HG03558 (cell line): ENCODE results near the gene SLC29A3.
A peak's percentile ranks its signal among the peaks of the same experiment; 100 is the strongest.

Source experiments
- ATAC-seq: cut with Tn5 transposase; IDR thresholded peaks from one replicate; pipeline ENCODE4 v1.9.1; 2021; ENCODE audit warnings: moderate number of reproducible peaks; ENCODE audit not compliant: unreplicated experiment; ENCODE audit errors: extremely low read depth

SLC29A3 gene

DNA sequence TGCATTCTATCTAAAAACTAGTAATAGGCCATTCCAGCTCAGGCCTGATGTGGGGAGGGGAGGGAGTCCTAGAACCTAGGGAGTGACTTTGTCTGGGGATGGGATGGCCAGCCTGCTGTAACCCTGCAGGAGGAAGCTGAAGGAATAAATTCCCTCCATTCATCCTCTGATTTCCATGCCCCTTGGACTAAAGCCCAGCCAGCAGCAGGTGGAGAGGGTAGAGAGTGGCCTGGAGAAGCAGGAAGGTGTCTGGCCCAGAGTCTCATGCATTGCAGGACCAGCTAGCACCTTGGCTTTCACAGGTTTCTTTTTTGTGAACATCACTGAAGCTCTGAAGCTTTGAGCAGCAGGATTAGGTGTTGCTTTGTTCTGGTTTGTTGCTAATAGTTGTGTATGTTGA is 44.9 kb downstream of the SLC29A3 start:
- ATAC-seq: no peak

DNA sequence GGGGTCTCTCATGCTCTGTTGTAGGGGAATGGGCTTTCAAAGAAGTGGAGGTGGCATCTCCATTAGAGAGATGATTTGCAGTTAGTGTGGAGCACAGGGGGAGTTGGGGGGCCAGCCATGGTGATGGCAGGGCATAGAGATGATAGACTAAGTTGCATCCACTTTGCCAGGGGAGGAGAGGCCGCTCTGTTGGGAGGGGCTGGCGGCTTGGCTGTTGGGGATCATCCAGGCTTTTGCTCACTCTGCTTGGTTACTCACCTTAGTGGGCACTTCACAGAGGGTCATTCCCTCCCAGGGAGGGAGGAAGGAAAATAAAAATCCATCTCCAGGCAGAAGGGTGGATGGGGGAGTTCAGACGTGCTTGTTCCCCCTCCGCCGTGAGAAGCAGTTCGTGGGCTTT is 46.3 kb downstream of the SLC29A3 start:
- no peak for ATAC-seq

DNA sequence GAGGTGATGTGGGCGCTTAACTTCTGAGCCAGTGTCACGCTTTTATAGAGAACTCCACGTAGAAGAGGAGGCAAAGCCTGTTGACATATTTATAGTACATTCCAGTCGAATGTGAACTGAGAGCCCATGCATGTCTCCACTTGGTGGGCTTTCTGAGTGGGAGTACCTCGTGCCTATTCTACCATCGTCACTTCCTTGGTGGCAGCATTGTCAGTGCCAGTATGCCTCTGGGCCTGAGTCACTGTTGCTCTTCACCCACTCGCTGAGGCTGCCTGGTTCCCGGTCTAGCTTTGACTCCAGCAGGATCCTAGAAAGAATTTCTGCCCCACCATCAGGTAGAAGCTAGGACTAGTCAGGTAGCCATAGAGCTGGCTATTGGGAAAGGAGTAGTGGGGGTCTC is 47.6 kb downstream of the SLC29A3 start:
- no peak for ATAC-seq

DNA sequence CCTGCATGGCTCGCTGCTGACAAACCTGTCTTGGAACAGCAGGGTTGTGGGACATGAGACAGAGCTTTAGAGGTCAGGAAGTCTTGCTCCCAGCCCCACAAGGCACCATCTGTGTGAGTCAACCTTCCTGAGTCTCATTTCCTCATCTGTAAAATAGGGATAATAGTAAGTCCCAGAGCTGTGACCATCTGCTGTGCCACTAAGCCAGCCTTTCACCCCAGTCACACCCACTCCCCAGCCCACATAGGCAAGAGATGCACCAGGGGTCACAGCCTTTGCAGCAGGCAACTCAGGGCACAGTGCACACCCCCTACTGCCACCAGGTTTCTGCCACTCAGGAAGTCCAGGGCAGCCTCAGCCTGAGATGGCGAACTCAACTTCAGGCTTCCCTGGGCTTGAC is 48.2 kb downstream of the SLC29A3 start:
- no peak for ATAC-seq

DNA sequence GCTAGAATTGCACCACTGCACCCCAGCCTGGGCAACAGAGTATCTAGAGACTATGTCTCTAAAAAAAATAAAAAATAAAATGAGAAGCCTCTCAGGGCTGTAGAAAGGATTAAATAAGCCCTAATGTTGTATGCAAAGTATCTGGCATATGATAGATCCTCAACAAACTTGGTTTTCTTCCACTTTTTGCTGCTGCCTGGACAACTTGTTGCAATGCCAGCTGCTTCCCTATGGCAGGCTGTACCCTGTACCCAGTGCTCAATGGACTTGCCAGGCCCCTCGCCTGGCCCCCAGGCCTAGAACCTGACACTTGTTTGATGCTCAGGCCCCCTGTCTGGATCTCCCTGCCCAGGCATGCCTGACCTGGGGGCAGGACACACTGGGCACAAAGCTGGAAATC is 49.1 kb downstream of the SLC29A3 start:
- ATAC-seq: no peak

DNA sequence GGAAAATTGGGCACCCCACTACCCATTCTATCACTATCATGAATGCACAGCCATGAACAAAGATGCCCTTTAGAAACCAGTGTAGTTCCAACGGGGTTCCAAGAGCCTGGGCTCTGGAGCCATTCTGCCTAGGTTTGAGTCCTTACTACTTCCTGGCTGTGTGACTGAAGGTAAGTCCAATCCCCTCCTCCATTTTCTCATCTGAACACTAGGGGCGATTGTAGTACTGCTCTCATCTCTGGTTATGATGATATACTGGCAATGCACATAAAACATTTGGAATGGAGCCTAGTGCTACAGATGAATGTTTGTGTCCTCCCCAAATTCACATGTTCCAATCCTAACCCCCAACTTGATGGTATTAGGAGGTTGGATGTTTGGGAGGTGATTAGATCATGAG is 49.6 kb downstream of the SLC29A3 start:
- no peak for ATAC-seq

DNA sequence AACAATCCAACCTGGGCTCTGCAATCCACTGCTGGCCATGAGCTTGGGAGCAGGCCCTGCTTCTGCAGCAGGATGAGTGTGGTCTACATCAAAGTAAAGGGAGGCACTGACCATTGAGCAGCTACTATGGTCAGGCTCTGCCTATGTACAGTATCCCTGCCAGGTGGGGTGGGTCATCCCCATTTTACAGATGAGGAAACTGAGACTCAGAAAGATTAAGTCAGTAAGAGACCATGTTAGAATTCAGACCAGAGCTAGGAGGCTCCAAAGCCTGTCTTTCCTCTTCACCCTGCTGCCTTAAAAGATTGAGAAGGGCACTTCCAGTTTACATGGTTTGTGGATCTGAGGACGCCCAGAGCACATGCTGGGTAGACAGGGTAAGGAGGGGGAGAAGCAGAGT is 50.5 kb downstream of the SLC29A3 start:
- ATAC-seq: no peak

DNA sequence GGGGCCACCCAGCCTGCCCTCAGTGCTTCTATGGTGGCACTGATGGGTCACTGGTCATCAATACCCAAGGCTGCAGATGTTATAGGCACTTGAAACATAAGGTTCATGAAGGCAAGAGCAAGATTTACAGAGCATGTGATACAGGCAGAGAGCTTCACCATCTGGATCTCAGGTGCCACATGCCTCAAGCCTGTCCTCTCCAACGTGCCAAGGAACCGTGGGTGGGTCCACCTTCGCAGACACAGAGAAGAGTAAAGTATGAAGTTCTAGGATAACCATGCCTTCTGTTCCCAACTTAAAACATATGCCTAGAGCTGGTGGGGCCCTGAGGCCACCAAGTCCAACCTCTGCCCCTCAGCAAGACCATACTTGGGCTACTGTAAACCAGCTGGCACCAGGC is 51.0 kb downstream of the SLC29A3 start:
- no peak for ATAC-seq

DNA sequence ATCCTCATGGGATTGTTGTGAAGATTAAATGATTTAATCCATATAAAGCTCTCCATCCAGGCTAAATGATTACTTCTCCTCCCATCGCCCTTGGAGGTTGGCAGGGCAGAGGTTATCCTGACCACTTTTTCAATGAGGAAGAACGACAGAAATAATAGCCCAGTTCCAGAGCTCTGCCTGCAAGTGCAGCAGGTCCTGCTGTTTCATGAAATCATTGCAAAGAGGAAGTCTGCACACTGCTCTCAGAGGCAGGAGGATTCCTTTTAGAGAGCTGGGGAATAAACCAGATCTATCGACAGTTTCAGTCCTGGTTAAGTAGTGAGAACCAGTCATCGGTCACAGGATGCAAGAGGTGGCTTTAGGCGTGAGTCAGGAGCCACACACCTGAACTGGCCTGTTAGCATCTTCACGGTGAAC is 52.7 kb downstream of the SLC29A3 start:
- ATAC-seq: no peak

DNA sequence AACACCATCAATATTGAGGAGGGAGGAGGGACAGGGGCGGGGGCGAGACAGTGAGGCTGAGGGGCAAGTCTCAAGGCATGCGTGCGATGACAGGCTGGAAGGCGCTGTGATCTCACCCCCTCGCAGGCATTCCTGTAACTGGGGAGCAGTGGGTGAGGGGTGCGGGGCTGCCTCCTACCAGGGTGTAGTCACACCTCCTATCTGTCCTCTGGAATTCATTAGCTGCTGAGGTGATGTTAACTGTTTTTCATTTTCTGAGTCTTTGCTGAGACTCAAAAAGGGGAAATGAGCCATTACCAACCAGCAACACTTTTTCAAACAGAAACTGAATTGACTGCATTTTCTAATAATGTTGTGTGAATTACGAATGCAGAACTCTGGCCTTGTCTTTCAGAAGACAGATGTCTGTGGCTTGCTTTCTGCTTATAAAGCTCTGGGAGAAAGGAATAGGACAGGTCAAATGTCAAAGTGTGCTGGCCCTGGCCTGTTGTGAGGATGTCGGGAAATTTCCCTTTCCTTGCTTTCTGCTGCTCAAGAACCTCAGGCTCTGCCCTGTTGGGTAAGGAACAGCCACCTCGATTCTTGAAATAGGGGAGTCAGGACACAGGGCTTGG is 53.9 kb downstream of the SLC29A3 start:
- peak; percentile 37 for ATAC-seq

DNA sequence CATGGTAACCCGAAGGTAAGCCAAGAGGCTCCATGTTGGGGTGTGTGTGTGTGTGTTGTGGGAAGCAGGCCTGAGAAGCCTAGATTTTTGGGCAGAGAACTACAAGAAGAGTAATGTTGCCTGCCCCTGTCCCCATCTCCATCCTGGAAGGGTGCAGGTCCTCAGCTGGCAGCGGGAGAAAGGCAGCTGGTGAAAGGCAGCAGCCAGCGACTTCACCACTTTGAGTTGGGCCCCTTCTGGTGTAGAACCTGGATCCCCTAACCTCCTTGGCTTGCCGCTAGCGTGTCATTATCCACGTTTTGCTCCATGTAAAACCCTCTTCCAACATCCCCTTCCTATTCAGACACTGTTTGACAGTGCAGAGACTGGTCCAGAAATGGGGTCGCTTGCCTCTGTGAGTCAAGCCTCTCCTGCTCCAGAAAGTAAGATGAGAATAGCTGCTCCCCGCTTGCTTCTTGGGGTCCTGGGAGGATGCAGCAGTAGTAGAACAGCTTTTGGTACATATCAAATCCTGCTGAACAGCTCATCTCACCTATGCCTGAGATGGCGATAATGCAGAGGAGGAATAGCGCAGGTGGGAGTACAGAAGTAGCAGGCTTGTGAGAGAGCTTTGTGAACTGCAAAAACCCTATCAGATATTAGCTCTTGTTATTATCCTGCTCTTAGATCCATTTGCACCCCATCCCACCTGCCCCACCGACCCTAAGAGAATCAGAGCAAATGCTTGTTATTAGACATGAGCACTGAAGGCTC is 55.6 kb downstream of the SLC29A3 start:
- ATAC-seq: no peak

DNA sequence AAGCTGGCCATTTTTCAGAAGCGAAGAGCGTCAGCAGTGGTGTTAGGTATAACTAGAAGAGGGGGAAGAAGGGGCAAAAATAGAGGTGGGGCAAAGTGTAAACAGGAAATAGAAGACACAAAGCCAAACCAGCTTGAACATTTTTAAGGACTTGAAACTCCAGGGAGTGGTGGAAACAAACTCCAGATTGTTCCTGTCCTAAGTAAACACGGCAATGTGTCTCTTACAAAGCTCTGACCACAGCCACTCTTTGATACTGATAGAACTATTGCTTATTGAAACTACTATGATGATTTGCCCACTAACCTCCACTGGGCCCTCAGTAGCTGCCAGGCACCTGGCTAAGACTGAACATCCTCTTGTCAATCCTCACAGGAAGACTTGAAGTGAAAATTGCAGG is 56.9 kb downstream of the SLC29A3 start:
- ATAC-seq: no peak

DNA sequence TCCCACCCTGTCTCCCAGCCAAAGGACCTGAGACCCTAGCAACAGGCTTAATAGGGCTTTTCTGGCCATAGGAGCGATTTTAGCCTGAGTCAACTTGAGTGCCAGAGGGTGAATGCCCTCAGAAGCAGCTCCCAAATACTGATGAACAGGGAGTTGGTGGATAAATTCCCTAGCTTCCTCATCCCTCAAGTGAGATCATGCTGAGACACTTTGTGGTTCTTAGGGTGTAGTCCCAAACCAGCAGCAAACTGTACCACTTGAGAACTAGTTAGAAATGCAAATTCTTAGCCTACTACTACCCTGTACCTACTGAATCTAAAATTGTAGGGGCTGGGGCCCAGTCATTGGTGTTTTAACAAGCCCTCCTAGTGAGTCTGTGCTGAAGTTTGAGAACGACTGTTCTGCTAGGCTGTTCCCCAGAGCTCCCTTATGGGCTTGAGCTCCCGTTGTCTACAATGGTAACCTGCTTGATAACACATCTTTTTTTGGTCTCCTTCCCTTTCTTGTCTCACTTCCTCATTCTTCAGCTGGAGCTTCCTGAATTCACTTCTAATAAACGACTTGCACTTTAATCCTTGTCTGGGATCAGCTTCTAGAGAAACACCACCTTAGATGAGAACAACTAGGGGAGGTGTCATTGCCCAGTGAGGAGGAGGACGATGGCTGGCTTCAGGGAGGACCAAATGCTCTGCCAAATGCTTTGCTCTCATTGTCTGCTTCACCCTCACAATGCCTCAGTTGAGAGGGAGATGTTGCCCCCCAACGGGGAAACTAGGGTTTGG is 59.5 kb downstream of the SLC29A3 start:
- ATAC-seq: no peak

DNA sequence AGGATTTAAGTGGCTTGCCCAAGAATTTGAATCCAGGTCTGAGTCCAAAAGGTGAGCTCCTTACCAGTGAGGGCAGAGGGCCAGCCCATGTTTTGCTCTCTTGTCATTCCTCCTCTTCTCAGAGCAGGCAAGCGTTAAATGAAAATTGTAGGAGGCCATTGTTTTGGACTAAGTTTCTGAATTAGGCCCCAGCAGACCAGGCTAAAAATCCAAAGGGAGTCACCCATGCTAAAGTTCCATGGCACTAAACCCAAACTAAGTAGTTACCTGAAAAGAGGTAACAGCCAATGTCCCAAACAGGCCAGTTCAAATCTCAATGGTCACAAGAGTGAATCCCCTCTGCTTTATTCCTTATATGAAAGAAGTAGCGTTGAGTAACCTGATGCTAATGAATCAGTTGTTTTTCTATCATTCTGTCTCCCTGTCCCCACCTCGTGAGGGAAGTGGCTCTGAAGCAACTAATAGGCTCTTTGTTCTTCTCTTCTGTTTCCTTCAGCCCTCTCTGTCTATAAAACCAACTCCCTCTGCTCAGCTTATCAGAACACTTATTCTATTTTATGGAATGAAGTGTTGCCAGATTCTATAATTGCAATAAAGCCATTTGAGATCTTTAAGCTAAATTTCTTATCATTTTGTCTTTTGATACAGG is 60.2 kb downstream of the SLC29A3 start:
- ATAC-seq: no peak

DNA sequence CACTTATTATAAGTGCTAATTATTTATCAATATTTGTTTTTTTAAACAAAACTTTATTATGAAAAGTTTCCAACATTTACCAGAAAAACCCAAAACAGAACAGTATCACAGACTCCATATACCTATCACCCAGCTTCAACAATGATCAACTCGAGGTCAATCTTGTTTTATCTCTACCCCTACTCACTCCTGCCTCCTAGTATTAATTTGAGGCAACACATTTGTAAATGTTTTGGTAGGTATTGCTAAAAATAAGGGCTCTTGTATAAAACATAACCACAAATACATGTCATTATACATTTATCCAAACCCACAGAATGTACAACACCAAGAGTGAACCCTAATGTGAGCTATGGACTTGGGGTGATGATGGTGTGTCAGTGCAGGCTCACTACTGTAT is 61.8 kb downstream of the SLC29A3 start:
- ATAC-seq: no peak

DNA sequence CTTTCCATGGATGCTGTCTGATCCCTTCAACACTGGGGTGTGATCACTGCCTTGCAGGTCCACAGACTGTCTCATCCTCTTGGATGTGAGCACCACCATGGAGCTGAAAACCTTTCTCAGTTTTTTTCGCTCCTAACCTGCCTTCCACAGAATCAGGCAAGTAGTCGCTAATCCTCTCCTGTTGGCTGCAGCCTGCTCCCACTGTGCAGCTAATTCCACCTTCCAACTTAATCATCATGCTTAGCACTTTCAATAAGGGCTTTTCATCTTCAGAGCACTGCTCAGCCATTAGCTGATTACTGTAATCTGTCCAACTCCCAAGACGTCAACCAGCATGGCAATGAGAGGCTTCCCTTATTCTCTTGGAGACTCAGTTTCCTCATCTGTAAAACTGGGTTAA is 62.6 kb downstream of the SLC29A3 start:
- ATAC-seq: no peak

DNA sequence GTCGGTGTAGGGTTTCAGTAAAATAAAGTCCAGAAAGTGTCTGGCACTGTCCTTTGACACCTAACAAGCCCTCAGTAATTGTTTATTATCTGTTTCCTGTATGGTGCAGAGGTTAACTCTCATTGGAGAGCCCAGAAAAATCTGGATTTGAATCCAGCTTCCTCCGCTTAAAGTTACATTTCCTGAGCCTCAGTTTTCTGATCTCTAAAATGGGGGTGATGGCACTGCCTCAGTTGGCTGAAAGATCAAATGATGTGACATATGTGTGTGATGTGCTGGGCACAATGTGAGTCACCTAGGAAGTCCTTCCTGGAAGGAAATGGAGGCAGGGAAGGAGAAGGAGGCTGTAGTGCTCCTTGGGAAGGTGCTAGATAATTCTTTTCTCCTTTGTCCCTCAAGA is 63.0 kb downstream of the SLC29A3 start:
- ATAC-seq: no peak

DNA sequence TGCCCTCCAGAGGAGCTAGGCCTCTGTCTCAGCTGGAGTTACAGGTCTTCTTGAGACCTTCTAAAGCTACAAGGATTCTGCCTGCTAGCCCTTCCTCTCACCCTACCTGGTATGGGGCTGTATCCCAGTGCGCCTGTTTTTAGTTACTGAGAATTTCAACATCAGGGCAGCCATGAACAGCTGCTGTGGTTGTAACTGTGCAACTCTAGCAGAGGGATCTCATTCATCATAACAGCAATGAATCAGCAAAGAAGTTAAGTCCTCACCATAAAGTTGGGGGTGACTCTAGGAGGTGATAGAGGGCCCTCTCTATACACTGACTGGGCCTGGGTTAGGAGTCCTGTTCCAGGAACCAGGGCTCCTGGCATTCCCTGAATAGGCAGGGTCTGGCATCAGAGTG is 63.7 kb downstream of the SLC29A3 start:
- no peak for ATAC-seq

DNA sequence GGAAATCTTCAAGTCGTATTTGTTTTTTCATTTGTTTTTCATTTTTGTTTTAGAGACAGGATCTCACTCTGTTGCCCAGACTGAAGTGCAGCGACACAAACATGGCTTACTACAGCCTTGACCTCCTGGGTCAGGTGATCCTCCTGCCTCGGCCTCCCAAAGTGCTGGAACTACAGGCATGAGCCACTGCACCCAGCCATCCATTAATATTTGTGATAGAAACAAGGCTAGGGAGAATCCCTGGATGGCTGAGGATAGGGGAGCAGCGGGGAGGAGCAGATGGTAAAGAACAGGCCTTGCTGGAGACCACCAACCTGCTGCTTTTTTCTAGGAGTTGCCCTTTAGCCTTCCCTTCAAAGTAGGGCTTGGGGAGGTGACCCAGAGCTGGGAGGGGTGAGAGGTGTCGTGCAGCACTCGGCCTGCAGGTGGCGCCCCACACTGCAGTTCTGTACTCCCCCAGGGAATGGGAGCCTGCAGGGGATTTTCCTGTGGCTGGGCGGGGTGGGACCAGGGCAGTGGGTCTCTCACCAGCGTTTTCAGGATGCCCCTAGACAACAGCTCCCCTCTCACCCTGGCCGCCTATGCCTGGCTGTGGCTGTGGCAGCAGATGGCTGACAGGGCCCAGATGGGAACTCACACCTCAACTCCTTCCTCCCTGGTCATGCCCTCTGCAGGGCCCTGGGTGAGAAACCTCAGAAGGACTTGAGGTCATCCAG is 65.1 kb downstream of the SLC29A3 start:
- ATAC-seq: no peak

DNA sequence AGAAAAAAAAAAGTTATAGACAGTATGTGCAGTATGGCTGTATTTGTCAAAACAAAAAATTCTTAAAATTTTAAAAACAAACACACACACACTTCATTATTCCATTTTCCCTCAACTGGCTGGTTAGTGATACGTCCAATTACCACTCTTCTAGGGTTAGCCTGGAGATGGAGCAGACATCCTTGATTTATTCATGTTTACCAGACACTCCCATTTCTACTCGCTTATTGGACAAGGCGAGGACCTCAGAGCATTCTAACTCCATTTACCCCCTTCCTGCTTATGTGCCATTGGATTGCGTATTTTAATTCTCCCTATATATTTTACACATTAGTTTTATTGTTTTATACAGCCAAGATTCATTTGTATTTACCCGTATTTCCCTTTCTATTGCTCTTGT is 69.1 kb downstream of the SLC29A3 start:
- ATAC-seq: no peak
